HG02588 (cell line): ENCODE data around the gene EFHC2.

Experiments
- ATAC-seq: cut with Tn5 transposase; IDR thresholded peaks from one replicate; pipeline ENCODE4 v1.9.1; 2021; ENCODE audit warnings: mild to moderate bottlenecking, moderate library complexity; ENCODE audit not compliant: unreplicated experiment

The EFHC2 gene

GRCh38 chrX:44156726-44157125, 186.7 kb downstream of the EFHC2 start:
- ATAC-seq, result no peak

GRCh38 chrX:44155126-44155525, 188.3 kb downstream of the EFHC2 start:
- ATAC-seq, result no peak

GRCh38 chrX:44152852-44153251, 190.6 kb downstream of the EFHC2 start:
- no peak for ATAC-seq

GRCh38 chrX:44147130-44147529, 196.3 kb downstream of the EFHC2 start:
- no peak for ATAC-seq

- no peak for ATAC-seq
Observed at GRCh38 chrX:44144177-44144945, 199.1 kb downstream of the EFHC2 start.

- ATAC-seq, result no peak
Observed at GRCh38 chrX:44143061-44143602, 200.3 kb downstream of the EFHC2 start.

GRCh38 chrX:44130189-44130588, 213.3 kb downstream of the EFHC2 start:
- no peak for ATAC-seq

- no peak for ATAC-seq
Observed at GRCh38 chrX:44113337-44113736, 230.1 kb downstream of the EFHC2 start.

- ATAC-seq, result no peak
Observed at GRCh38 chrX:44106864-44107263, 236.6 kb downstream of the EFHC2 start.

GRCh38 chrX:44105228-44105913, 238.1 kb downstream of the EFHC2 start:
- ATAC-seq, result no peak

- ATAC-seq, result no peak
Observed at GRCh38 chrX:44104699-44105098, 238.8 kb downstream of the EFHC2 start.

GRCh38 chrX:44101281-44101680, 242.2 kb downstream of the EFHC2 start:
- no peak for ATAC-seq

- no peak for ATAC-seq
Observed at GRCh38 chrX:44099366-44099765, 244.1 kb downstream of the EFHC2 start.
